KOPT-K1 (cell line): ENCODE data around the gene ARL14.

Experiments used
- H3K27ac ChIP-seq: fragments of 200-600 bp; sonication (generic); 2 replicates; pipeline ENCODE4 v1.5.1; 2016; ENCODE audit warnings: antibody characterized with exemption, mild to moderate bottlenecking, low read depth, low read length; ENCODE audit not compliant: poor library complexity, severe bottlenecking
- H3K36me3 ChIP-seq: fragments of 200-600 bp; sonication (generic); 2 replicates; pipeline ENCODE4 v1.5.1; 2017; ENCODE audit warnings: antibody characterized with exemption, mild to moderate bottlenecking, low read length, moderate library complexity; ENCODE audit not compliant: insufficient read depth
- H3K9me3 ChIP-seq: fragments of 200-600 bp; sonication (generic); 2 replicates; pipeline ENCODE4 v1.5.1; 2017; ENCODE audit warnings: antibody characterized with exemption, low read length, mild to moderate bottlenecking; ENCODE audit not compliant: insufficient read depth, poor library complexity, severe bottlenecking

Gene ARL14

DNA sequence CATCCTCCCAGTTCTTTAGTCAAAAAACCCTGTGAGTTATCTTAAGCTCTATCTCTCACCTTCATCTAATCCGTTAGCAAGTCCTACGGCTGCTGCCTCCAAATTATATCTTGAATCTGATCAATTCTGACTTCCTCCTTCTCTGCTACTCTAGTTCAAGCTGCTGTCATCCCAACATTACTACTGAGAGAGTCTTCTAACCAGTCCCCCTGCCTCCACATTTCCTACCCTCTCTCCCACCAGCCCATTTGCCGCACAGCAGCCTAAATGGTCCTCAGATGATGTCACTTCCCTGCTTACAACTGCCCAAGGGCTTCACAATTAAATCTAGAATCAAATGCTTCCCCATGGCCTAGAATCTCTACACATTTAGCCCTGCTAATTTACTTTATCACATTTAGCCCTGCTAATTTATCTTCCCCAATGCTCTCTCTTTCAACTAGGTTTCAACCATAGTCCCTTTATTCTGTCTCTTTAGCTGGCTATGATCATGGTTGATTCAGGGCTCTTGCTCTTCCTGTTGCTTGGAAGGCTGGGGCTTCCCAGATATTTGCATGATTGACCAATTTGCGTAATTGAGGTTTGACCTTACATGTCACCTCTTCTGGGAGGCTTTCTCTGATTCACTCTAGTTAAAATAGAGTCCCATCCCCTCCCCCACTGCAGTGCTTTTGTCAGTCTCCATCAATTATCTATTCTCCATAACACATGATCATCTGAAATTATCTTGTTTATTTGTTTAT, 11.0 kb upstream of the ARL14 start:
- Histone ChIP-seq H3K27ac (peak overlapping the region; percentile 53), H3K36me3 (no peaks in the 10 kb centered on the region), H3K9me3 (no peaks in the 10 kb centered on the region)

DNA sequence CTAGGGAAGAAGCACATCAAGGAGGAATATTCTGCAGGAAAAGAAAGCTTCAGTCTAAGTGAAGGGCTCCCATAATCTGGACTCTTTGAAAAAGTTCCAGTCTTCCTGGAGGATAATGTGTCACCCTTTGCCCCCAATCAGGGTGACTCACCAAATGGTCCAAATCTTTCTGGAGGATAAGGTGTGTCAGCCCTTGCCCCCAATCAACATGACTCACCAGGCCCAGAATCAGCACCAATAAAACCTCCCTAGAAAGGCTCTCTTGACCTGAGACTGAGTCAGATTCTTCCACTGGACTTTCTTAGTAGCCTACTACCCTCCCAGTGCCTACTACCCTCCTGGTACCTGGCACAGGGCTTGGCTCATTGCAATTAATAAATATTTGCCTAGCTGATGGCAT, 9.5 kb upstream of the ARL14 start:
- H3K9me3 ChIP-seq: no peaks in the 10 kb centered on the region
- H3K27ac ChIP-seq: no peak overlapping the region
- H3K36me3 ChIP-seq: no peaks in the 10 kb centered on the region

DNA sequence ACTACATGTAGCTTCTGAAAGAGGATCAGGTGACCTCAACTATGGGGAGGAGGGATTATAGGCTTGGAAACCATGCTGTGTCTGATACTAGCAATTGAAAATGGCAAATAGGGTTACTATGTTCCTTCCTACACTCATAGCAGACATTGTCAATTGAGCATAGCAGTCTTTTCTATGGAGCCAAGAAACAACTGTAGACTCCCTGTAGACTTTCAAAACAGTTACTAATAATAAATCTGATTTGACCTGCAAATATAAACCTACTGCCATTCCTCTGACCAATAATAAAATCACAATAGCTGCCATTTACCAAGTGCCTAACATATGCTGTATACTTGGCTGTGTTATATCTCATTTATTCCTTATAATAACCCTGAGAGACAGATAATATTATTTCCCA, 8.5 kb upstream of the ARL14 start:
- Histone ChIP-seq H3K9me3 (no peaks in the 10 kb centered on the region), H3K36me3 (no peaks in the 10 kb centered on the region), H3K27ac (no peak overlapping the region)

DNA sequence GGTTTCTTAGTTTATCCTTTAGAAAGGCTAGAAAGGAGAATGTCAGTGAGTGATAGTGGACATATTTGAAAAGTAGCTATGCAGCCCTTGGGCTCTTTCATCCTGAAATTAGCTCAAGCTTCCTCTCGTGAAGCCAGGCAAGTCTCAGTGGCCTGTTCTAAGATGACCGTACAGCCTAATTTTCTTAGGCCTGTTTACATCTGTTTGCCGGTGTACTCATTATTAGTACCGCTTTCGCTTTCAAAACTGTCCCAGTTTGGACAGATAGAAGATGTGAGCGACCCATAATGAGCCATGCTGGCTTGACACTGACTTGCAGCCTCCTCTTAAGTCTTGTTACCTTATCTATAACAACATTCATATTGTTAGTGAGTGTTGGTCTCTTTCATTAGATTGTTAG, 5.7 kb upstream of the ARL14 start:
- Histone ChIP-seq H3K9me3 (no peaks in the 10 kb centered on the region), H3K36me3 (no peaks in the 10 kb centered on the region), H3K27ac (no peak overlapping the region)

DNA sequence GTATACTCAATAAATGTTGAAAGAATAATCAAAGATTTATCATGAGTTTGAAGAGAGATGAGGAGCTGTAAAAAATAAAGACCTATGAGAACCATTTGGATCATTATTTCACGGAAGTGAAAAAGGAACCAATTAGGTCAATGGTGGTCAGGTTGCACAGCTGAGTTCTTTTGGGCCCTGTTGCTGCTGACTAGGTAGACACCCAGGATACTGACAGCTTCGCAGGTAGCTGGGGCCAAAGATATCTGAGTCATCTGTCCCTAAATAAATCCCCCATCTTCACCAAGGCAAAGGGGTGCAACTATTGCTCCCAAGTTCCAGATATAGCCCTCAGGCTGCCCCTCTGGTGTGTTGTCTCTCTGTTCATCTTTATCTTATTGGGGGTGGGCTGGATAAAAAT, 5.0 kb upstream of the ARL14 start:
- no peaks in the 10 kb centered on the region for H3K9me3 ChIP-seq
- H3K27ac ChIP-seq: no peak overlapping the region

DNA sequence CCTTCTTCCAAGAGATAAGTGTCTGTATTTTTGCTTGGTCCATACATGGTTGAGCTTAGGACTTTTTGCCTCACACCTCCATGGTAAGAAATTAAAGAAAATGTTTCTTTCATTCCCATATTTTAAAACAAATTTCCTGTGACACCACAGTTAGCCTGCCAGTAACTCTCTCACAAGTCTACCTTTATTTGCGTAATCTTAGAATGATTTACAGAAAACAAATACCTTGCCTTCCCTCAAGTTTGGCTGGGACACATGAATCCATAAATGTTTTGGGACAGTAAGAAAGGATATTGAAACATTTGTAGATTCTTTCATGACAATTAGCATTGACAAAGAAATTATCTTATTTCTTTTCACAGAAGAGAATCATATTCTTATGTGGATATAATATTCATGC, 3.8 kb upstream of the ARL14 start:
- Histone ChIP-seq H3K36me3 (no peaks in the 10 kb centered on the region), H3K27ac (no peak overlapping the region), H3K9me3 (no peaks in the 10 kb centered on the region)

More for the DNA sequence above, 5.0 kb upstream of the ARL14 start:
- H3K36me3 ChIP-seq: no peaks in the 10 kb centered on the region

DNA sequence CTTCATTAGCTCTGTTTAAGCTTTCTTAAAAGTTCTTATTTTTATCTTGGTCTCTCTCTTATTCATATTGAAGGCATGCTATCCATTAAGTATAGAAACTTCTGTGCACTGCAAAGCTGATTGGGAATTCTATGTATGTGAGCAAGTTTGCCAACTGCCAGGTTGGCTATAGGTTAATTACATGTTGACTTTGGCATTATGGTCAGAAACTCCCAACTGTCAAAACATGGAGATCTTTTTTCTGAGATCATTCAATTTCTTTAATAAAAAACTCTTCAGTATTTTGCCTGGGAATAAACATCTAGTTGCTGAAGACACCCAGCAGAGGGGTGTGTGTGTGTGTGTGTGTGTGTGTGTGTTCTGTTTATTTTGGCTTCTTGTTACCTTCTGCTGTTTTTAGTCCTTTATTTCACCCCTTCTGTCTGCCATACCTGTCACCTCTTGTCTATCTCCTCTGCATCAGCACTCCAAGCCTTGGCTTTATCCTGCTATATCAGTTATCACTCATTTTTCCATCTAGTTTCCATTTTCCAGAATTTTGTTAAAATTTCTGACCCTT, 1.3 kb upstream of the ARL14 start:
- Histone ChIP-seq H3K36me3 (no peaks in the 10 kb centered on the region), H3K9me3 (no peaks in the 10 kb centered on the region), H3K27ac (no peak overlapping the region)

DNA sequence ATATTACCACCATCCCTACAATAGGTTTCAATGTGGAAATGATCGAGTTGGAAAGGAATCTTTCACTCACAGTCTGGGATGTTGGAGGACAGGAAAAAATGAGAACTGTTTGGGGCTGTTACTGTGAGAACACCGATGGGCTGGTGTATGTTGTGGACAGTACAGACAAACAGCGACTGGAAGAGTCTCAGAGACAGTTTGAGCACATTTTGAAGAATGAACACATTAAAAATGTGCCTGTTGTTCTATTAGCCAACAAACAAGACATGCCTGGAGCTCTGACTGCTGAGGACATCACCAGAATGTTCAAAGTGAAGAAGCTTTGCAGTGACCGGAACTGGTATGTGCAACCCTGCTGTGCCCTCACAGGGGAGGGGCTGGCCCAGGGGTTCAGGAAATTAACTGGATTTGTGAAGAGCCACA, 510 bp downstream of the ARL14 start:
- H3K9me3 ChIP-seq: no peaks in the 10 kb centered on the region
- H3K36me3 ChIP-seq: no peaks in the 10 kb centered on the region
- no peak overlapping the region for H3K27ac ChIP-seq

DNA sequence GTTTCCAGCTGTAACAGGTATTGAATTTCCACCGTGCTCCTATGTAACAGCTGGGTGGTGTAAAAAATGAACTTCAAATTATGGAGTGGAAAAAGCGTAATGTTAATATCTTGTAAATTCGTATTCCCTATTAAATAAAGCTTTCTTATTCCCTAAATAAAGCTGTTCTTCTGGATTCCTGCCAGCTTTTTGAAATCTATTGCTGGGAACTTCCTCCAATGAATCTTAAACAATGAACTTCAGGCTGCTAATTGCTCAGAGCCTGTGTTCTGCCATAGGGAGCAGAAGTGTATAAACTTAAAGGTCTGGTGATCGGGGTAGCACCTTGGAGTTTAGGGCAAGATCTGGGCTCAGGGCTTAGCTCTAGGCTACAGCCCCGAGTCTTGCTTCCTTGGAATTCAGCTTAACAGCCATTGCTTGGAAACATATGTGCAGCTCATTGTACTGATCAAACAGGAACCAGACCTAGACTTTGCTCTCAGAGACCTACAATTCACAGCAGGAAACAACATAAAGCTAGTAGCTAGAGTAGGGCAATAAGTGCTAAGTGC, 1.4 kb downstream of the ARL14 start:
- no peaks in the 10 kb centered on the region for H3K9me3 ChIP-seq
- no peaks in the 10 kb centered on the region for H3K36me3 ChIP-seq
- no peak overlapping the region for H3K27ac ChIP-seq

DNA sequence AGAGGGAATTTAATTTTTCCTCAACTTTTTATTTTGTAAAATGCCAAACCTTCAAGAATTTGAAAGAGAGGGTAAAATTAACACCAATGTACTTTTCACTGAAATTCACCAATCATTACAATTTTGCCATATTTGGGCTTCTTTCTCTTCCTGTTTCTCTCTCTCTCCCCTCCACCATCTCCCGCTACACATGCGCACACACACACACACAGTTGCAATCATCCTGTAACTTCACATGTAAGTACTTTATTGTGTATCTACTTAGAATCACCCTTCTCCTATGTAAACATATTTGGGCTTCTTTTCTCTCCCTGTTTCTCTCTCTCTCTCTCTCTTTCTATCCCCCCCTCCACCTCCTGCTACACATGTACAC, 7.4 kb downstream of the ARL14 start:
- Histone ChIP-seq H3K9me3 (no peaks in the 10 kb centered on the region), H3K27ac (no peak overlapping the region), H3K36me3 (no peaks in the 10 kb centered on the region)

DNA sequence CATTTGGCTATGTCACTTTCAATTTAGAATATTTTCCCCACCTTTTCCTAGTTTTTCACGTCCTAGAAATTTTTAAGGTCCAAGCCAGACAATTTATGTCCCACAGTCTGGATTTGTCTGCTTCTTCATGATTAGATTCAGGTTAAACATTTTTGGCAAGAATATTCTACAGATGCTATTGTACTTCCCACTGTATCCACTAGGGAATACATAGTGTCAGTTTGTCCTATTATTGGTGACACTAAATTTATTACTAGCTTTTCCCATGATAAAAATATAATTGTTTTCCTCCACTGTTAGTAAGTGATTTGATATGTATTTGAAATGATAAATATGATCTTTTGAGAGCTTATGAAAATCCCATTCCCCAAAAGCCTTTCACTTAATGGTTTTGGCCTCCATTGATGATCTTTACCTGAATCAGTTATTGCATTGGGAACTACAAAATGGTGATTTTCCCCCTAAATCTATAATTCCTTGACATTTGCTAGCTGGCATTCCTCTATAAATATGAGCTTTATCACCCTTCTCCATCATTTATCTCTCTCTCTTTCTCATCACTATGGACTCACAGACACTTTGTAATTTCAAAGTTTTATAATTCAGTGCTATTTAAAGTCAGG, 8.3 kb downstream of the ARL14 start:
- H3K27ac ChIP-seq: no peak overlapping the region
- H3K9me3 ChIP-seq: no peaks in the 10 kb centered on the region
- H3K36me3 ChIP-seq: no peaks in the 10 kb centered on the region

DNA sequence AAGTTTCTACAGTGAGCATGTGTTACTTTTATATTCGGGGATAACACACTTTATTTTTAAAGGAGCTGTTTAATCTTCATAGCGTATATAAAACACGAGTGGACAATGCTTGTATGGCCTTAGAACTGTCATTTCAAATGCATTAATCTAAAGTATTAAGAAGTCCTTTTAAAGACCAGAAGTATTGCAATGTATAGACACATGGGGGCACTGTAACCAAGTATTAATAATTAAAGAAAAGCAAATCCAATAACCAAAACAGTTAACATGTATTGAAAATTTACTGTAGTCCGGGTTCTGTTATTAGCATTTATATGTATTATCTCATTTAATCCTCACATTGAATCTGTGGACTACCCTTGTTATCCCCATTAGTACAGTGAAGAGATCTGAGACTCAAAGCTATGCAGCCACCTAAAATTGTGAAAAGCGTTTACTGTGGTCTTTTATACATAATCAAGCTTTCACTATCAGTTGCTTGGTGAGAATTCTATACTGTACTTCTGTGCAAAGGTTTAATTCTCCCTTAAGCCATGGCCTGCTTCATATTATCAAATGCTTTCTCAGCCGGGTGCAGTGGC, 10.1 kb downstream of the ARL14 start:
- Histone ChIP-seq H3K36me3 (no peaks in the 10 kb centered on the region), H3K9me3 (no peaks in the 10 kb centered on the region), H3K27ac (no peak overlapping the region)

DNA sequence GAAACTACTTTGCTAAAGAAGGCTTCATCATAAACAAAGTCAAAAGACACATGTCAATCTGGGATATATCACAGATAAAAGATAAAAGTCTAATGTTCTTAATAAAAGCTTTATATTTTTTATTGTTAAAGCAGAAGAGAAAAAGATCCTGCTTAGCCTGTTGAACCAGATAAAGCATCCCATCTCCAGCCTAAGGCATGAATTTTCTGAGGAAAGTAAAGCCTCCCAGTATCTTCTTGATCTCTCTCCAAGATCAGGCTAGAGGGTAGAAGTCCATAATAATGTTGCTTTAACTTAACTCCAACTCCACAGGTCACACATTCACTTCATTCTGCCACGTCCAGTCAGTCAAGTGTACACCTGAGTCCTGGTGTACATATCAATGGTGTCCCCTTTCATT, 14.2 kb downstream of the ARL14 start:
- Histone ChIP-seq H3K27ac (no peak overlapping the region), H3K36me3 (no peaks in the 10 kb centered on the region), H3K9me3 (no peaks in the 10 kb centered on the region)

DNA sequence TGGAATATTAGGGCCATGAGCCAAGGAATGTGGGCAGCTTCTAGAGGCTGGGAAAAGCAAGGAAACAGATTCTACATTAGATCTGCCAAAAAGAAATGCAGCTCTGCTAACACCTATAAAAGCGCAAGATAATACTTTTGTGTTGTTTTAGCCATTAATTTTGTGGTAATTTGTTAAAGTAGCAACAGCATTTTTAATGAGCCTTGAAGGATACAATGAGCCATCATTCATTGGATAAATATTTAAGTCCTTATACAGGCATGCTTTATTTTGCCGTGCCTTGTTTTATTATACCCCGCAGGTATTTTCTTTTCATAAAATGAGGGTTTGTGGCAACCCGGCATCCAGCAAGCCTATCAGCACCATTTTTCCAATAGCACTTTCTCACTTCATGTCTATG, 15.0 kb downstream of the ARL14 start:
- no peaks in the 10 kb centered on the region for H3K9me3 ChIP-seq
- H3K36me3 ChIP-seq: no peaks in the 10 kb centered on the region
- no peak overlapping the region for H3K27ac ChIP-seq

DNA sequence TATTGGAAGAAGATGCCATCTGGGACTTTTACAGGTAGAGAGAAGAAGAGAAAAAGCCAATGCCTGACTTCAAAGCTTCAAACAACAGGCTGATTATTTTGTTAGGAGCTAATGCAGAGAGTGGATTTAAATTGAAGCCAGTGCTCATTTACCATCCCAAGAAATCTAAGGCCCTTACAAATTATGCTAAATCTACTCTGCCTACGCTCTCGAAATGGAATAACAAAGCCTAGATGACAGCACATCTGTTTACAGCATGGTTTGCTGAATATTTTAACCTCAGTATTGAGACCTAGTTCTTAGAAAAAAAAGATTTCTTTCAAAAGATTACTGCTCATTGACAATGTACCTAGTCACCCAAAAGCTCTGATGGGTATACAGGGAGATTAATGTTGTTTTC, 16.2 kb downstream of the ARL14 start:
- Histone ChIP-seq H3K27ac (no peak overlapping the region), H3K36me3 (no peaks in the 10 kb centered on the region)

More for the DNA sequence above, 16.2 kb downstream of the ARL14 start:
- no peaks in the 10 kb centered on the region for H3K9me3 ChIP-seq
